Upper lobe of right lung (tissue), 1 donor: Measurements from ENCODE around the gene PUM1. TPM values are rescaled to one million over a fixed set of nuclear protein-coding genes. Genes with fewer than 3 reads are reported as not detected.

ENCODE experiments used
- ATAC-seq: fragments of 200-7000 bp; cut with Tn5 transposase; one replicate; pipeline ENCODE4 v1.9.1; 2020; ENCODE audit warnings: mild to moderate bottlenecking, moderate library complexity
- DNase-seq: peaks from one replicate; pipeline ENCODE4 v3.0.0-alpha.2; 2020
- H3K27ac ChIP-seq: fragments of 200-600 bp; one replicate; pipeline ENCODE4 v1.8.0; 2022
- H3K27me3 ChIP-seq: fragments of 200-600 bp; one replicate; pipeline ENCODE4 v1.8.0; 2022; ENCODE audit warnings: mild to moderate bottlenecking
- H3K36me3 ChIP-seq: fragments of 200-600 bp; one replicate; pipeline ENCODE4 v1.8.0; 2022
- H3K4me1 ChIP-seq: fragments of 200-600 bp; one replicate; pipeline ENCODE4 v1.8.0; 2022
- H3K4me3 ChIP-seq: fragments of 200-600 bp; one replicate; pipeline ENCODE4 v1.8.0; 2022; ENCODE audit warnings: mild to moderate bottlenecking
- H3K9me3 ChIP-seq: fragments of 200-600 bp; one replicate; pipeline ENCODE4 v1.8.0; 2022
- CTCF ChIP-seq: fragments of 200-600 bp; IDR thresholded peaks from one replicate; pipeline ENCODE4 v1.8.0; 2022; ENCODE audit warnings: antibody characterized with exemption
- intact Hi-C: fragments of 100-400 bp; cut with DNase I; formaldehyde crosslinking; loops from one replicate; pipeline ENCODE4 v1.11.0; 2022
- total RNA-seq: library from RNA; stranded (reverse); fragmentation: NEBNext Ultra II Directional; extraction: Animal tissue kit (Norgen Biotek cat#: 25700); gene quantifications from one replicate; pipeline ENCODE4 v1.2.1, GENCODE V29; 2021
- donor health status: DM: no; HTN: yes; CAD: no; lungs with severe emphysema.

Gene PUM1
- total RNA-seq, 1 donor from 2014 or later: 117 TPM

DNA sequence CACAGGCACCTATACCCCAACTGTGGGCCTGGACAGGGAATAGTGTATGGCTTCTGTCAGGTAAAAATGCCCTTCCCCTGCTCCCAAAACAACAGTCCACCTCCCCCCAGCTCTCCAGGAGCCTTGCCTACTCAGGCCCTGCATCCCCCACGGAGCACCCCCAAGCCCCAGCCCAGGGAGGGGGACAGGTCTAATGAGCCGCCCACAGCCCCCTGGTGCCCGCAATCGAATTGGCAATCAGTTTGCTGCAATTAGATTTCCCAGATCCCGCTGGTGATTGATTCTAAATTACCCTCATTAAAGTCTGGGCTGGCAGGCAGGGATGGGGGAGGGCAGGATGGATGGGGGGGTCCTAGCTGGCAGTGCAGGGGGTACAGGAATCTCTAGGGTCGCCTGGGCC lies 165.0 kb downstream of the PUM1 start:
- no peaks in the 10 kb centered on the region for H3K36me3 ChIP-seq
- no peak for ATAC-seq
- H3K4me1 ChIP-seq: peaks cover 23% of the 10 kb centered on the region
- intact Hi-C loops: no loop called here
- no peaks in the 10 kb centered on the region for H3K9me3 ChIP-seq
- TF ChIP-seq CTCF: no peak
- no peak overlapping the region for H3K4me3 ChIP-seq
- no peak overlapping the region for H3K27ac ChIP-seq
- H3K27me3 ChIP-seq: no peaks in the 10 kb centered on the region
- DNase-seq: no peak

DNA sequence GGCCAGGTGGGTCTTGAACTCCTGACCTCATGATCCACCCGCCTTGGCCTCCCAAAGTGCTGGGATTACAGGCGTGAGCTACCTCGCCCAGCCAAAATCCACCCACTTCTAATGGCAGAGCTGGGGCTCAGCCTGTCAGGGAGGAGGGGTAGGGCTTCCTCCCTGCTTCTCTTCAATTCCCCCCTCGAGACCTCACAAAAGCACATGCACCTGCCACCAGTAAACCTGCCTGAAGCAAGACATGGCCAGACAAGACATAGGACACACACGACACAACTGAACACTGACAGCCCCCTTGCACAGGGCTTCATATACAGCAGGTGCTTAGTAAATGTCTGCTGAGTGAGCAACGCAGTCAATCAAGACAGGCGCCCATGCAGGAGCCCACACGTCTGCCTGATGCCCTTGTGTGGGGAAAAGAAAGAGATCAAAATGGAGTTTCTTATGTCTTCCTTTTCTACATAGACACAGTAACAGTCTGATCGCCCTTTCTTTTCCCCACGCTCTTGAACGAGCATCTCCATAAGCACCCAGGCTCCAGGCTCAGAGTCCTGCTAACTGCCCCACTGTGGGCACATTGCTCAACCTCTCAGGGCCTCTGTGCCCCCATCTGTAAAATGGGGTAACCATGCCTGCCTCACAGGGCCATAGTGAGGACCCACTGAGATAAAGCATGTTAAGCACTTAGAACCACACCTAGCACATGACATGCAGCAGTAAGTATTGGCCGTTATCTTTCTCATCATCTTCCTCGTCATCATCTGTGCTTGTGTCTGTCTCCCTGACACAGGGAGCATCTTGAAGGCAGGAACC lies 165.7 kb downstream of the PUM1 start:
- DNase-seq (no peak), ATAC-seq (no peak)
- Histone ChIP-seq H3K27ac (no peak overlapping the region), H3K36me3 (no peaks in the 10 kb centered on the region), H3K4me1 (peaks cover 23% of the 10 kb centered on the region), H3K9me3 (no peaks in the 10 kb centered on the region), H3K4me3 (no peak overlapping the region), H3K27me3 (no peaks in the 10 kb centered on the region)
- TF ChIP-seq CTCF: no peak
- intact Hi-C loops: no loop called here

DNA sequence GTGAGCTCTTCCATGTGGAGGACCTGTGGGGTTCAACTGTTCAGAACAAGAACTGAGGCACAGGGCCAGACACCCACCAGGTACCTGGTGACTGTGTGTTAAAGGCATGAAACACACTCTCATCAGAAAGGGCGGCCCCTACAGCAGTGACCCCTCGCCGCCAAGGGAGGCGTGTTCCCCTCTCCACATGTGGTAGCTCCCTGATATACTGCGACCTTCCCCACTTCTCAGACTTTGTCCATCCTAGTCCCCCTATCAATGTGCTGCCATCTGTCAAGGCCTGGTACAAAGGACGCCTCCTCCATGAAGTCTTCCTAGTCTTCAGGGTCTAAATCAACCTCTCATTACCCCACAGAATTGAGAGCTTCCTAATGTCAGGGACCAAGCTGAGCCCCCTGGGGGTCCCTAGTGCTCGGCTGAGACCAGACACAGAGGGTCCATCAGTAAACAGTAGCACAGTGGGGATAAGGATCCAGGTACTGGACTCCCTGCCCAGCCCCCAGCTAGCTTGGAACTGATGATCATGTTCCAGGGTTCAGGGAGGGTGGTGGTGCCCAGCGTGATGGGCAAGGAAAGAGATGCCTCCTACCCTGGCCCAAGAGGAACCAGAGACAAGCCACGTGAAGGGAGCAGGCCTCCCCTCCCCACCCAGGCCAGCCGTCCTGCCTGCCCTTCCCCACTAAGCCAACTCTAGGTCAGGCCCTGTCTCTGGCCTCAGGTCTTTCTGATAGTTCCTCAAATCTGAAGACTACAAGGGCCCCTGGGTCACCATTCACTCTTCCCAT lies 167.3 kb downstream of the PUM1 start:
- Histone ChIP-seq H3K4me1 (peaks cover 23% of the 10 kb centered on the region), H3K36me3 (no peaks in the 10 kb centered on the region), H3K4me3 (no peak overlapping the region), H3K27me3 (no peaks in the 10 kb centered on the region), H3K9me3 (no peaks in the 10 kb centered on the region), H3K27ac (no peak overlapping the region)
- intact Hi-C loops: no loop called here
- DNase-seq: no peak
- ATAC-seq: no peak
- no peak for TF ChIP-seq CTCF

GRCh38 chr1:30896905-30897304 lies 168.6 kb downstream of the PUM1 start:
- Histone ChIP-seq H3K27me3 (no peaks in the 10 kb centered on the region), H3K4me3 (no peak overlapping the region), H3K36me3 (no peaks in the 10 kb centered on the region), H3K27ac (no peak overlapping the region), H3K4me1 (peaks cover 10% of the 10 kb centered on the region), H3K9me3 (no peaks in the 10 kb centered on the region)
- intact Hi-C loops: no loop called here
- ATAC-seq: no peak
- no peak for DNase-seq
- no peak for TF ChIP-seq CTCF

DNA sequence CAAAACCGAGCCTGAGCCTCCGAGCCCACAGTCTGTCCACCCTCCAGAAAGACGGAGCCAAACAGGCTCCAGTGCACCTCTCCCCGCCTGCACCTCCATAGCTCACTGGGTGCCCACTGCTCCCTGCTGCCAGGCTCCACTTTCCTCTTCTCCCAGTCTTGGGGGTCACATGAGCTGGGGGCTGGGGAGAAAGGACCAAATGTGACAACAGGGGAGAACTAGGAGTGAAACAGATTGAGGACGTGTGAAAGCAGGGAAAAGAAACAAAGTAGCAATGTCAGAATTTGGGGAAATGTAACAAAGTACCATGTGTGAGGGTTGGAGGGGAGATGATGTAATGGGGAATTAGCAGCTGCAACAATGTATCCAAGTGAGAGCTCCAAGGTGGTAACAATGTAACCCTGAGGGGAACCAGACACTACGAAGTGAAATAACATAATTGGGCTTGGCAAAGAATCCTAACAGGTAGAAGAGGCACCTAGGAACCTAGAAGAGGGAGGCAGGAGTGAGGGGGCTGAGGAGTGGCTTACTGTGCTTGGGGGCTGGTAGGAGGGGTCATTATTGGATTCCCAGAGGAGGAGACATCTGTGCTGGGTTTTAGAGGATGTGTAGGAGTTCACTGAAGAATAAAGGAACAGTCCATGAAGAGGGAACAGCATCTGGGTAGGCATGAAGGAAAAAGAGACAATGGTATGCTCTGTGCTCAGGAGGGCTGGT lies 169.4 kb downstream of the PUM1 start:
- Histone ChIP-seq H3K27me3 (no peaks in the 10 kb centered on the region), H3K36me3 (no peaks in the 10 kb centered on the region), H3K4me3 (no peak overlapping the region), H3K9me3 (no peaks in the 10 kb centered on the region), H3K4me1 (peaks cover 5% of the 10 kb centered on the region), H3K27ac (no peak overlapping the region)
- ATAC-seq: no peak
- DNase-seq: no peak
- no peak for TF ChIP-seq CTCF
- intact Hi-C loops: no loop called here
